Stimulated activated CD8-positive, alpha-beta memory T cell treated with anti-CD3 and anti-CD28 coated beads, Interleukin-12 subunit alpha, Interleukin-12 subunit beta, amount 100 ng/mL, for 1 hour (primary cell): ENCODE results near the gene ARF1.
A peak's percentile ranks its signal among the peaks of the same experiment; 100 is the strongest.
"Not testable (repeated sequence)": the region's sequence is repeated elsewhere in the genome, so short reads cannot be mapped to it uniquely, and the experiment has no call there.

Experiments
- DNase-seq: peaks from one replicate; pipeline ENCODE4 v3.0.0-alpha.2; 2020; ENCODE audit warnings: low read depth

ARF1 gene

DNA sequence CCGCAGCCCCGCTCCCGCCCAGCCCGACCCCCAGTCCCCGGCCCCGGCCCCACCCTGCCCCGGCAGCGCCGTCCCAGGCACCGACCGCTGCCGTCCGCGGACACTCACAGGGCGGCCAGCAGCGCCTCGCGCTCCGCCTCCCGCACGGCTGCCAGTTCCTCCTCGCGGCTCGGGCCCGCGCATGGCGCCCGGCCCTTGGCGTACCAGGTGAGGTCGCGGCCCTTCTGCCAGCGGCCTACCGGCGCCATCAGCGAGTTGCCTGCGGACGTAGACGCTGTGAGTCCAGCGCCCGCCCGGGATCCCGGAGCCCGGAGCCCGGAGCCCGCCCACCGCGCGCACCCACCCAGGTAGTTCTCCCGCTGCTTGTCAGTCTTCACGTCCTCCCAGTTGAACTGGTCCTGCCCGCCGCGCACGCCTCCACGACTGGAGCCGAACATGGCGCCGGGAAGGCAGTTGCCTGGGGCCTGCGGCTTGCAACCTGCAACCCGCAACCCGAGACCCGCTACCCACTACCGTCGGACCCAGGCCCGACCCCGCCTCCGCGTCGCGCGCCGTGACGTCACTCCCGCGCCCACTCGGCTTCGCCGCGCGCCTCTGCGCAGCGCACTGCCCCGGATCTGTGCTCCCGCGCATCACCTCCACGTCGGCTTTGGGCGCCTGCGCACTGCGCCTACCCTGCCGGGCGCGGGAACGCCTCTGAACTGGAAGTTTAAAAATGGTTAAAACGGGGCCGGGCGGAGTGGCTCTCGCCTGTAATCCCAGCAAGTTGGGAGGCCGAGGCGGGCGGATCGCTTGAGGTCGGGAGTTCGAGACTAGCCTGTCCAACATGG lies 20.5 kb downstream of the ARF1 start, which contains the start of gene C1orf35:
Gene C1orf35 (minus strand): TSS at position 535 of the 830 bp plus-strand sequence. CDS start 98 bp downstream, at position 437.
- peak; percentile 91 for DNase-seq

DNA sequence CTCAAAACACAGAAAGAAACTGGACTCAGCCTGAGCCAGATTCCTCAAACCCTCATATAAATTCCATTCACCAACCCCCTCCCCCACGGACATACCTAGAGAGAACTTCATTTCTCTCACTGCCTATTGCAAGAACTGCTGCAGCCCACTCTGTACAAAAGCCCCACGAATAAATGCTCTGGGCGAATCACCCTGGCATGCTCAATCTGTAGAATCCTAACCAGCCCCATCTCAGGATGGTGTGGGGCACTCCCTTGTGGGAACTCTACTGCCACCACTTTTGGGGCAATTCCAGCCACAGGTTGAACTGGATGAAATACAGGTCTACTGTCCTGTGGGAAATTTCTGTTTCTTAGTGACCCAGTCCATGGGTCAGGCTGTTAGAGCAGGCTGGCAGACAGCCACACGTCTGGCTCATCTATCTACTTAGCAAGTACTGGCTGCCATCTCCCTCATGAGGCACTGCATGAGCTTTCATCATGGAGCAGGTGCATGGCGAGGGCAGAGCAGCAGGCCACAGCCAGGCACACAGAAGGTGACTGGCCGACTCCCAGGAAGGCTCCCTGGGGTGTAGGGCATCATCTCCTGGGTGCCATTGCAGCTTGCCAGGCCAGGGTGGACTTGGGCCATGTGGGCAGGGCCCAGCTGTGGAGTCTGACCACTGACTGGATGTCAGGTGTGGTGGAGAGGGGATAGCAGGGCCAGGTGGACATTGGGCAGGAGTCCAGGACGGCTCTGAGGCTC lies 22.2 kb downstream of the ARF1 start:
- DNase-seq = no peak

DNA sequence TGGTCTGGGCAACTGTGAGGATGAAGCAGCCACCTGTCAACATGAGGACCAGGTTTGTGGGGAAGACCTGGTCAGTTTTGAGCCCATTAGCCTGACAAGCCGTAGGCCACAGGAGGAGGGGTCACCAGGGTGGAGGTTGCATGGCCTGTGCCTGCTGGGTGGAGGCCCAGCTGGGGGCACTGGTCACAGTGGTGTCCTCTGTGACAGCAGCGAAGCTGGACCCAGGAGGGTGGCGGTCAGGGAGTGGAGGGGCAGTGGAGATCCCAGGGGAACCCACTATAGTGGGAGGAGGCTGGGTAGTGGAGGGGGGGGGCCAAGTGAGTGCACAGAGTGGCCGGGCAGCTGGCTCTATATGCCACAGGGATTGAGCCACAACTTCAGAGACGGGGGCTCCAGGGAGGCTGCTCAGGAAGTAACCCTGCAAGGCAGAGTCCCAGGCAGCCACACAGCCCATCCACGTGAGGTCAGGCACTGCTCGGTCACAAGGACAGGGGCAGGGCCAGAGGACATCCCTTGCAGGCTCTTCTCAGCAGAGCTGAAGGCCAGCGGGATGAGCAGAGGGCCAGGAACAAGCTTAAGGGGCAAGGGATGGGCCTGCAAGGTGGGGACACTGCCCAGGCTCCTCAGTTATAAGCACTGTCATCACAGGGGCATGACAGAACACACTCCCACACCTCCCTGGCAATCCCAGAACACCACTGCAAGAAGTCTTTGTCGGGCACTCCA lies 22.9 kb downstream of the ARF1 start:
- no peak for DNase-seq

DNA sequence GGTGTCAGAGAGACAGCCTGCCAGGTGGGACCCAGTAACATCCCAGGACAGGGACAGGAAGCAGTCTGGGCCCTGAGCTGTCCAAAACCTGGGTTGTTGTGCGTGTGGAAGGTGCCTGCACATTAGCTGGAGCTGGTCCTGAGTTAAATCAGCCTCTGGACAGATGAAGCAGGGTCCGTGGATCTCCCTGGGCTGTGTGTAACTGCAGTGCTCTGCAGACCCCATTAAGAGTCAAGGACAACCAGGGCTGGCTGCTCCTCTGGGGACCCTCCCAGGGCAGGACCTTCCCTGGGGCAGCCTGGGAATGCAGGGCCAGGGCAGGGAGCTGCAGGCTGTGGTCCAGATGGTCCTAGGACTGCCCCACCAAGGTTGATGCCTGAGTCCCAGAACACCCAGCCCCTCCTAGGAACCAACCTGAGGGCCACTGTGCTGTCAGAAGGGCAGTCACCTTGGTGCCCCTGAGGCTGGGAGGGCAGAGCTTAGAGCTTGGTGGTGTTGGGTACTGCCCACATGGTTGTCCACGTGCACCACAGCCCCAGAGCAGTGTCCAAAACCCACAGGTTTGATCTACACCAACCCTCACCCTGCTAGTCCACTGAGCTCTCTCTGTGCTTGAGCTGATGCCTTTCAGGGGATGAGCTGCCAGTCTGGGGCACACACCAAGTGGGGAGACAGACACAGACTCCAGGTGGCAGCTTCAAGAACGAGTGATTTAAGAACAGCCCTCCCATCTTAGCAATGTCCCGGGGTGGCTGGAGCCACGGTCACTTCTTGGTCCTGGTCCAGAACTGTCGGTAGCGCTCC lies 23.7 kb downstream of the ARF1 start:
- DNase-seq = no peak

DNA sequence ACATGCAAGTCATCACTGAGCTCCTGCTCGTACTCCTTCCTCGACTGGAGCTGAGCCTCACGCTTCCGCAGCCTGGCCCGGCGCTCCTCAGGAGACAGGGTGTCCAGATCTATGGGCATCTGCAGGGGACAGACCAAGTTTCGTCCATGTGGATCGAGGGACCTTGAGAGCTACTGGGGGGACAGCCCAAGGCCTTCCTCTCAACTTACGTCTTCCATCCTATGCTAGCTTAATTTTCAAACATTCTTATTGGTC lies 24.2 kb downstream of the ARF1 start:
- no peak for DNase-seq

DNA sequence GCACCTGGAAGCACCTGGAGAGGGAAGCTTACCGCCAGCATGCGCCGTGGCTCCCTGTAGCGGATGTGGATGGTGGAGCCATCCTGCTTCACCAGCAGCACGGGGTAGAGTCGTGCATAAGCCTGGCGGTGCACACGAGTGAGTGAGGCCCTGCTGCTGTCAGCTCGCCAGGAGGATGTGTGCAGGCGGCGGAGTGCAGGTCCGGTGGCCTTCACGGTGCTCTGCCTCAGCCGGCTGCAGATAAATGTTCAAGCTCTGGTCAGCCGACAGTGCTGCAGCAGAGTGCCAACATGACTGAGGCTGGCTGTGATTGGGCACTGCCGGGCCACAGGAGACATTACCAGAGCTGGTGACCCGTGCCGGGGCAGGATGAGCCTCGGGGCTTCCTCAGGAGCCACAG lies 25.1 kb downstream of the ARF1 start:
- DNase-seq = no peak

DNA sequence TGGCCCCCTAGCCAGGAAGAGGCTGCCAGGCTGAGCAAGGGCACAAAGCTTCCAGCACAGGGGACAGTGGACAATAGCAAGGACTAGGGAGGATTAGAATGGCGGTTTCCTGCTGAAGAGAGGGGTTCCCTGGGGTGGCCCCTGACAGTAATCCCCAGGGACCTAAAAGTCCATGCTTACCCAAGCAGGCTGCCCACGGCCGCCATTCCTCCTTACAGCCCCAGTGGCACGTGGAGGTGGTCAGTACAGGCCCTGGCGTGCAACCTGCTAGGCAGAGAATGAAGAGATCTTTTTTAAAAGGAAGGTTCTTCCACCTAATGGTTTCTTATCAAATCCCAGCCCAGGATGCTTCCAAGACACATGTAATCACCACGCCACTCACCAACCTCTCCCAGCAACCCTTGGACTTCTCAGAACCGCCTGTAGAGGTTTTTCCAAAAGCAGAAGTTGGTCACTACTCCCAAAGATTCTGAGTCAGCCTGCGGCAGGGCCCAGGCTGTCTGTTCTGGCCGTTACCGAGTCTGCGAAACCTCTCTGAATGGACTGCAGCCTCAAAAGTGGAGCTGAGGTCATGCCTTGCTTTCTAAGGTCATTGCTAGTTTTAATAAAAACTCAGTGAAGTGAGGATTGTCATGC lies 25.7 kb downstream of the ARF1 start:
- DNase-seq = no peak

DNA sequence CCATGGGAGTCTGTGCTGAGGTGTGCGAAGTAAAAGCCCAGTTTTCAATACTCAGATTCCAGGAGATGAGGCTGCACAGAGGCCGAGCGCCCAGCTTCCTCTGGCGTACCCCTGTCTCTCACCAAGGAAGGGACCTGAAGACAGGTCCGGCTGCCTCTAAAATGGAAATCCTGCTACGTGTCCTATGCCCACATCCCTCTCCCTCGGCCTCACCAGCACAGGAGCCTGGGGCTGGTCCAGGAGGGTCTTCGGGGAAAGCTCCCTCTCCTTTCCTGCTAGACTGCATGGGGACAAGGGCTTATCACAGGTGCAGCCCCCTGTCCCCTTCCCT lies 26.2 kb downstream of the ARF1 start:
- no peak for DNase-seq

DNA sequence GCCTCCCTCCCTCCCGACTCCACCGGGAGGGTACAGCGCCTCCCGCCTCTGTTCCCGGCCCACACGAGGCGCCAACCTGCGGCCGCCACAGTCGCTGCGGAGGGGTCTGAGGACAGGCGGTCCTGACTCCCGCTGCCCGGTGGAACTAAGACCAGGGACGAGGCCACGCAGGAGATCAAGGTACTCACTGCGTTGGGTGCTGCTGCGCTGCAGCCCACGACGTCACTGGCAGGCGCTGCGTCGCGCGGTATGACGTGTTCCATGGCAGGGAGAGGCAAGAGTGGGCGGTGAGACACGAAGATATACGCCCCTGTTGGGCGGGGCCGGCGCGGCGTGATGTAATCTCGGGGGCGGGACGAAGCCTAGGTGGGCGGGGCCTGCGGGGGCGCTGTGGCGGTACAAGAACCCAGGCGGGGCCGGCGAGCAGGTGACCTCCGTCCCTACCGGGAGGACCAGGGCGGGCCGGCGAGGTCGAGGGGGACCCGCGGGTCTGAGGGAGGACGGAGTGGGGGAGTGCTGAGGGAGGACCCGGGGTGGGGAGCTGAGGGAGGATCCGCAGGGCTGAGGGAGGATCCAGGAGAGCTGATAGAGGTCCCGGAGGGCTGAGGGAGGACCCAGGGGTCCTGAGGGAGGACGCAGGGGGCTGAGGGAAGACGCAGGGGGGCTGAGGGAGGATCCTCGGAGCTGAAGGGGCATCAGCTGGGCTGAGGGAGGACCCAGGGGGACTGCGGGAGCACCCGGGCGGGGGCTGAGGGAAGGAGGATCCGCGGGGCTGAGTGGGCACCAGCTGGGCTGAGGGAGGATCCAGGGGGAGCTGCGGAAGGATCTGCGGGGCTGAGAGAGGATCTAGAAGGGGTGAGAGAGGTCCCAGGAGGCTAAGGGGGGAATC lies 26.8 kb downstream of the ARF1 start, which contains the start of gene MRPL55:
Gene MRPL55 (minus strand): TSS at position 227 of the 889 bp plus-strand sequence. CDS start 1,039 bp downstream, outside the sequence.
- DNase-seq = peak; percentile 95

DNA sequence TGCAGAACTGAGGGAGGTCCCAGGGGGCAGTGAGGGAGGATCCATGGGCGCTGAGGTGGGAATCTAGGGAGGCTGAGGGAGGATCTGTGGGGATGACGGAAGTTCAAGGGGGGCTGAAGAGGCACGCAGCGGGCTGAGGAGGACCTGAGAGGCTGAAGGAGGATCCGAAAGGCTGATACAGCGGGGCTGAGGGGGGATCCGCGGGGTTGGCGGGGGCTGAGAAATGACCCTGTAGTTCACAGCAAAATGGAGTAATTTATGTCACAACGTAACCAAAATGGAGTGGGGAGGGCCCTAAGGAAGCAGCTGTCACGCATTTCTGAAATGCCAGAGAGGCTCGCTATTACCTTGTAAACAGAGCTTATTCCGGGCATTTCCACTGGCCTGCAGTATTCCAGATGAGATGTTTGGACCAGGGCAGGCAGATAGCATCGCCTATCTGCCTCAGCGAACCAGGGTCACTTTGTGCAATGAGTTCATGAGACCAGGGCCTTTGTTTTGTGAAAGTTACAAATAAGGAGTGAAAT lies 27.5 kb downstream of the ARF1 start:
- no peak for DNase-seq

DNA sequence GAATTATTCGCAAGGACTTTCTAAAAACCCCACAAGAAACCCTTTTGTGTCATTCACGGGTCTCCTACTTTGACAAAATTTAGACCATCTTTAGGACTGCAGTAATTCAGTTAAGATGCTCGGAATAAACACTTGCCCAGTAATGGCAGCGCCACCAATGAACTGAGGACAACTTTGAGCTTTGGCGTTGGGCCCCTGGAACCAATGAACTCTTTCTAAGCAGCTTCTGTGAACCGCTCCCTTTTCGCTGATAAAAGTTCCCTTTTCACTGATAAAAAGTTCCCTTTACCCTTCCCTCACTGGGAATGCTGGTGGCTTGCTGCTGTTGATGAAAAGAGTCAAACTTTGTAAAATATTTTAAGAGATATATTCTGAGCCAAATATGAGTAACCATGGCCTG lies 28.0 kb downstream of the ARF1 start:
- no peak for DNase-seq

DNA sequence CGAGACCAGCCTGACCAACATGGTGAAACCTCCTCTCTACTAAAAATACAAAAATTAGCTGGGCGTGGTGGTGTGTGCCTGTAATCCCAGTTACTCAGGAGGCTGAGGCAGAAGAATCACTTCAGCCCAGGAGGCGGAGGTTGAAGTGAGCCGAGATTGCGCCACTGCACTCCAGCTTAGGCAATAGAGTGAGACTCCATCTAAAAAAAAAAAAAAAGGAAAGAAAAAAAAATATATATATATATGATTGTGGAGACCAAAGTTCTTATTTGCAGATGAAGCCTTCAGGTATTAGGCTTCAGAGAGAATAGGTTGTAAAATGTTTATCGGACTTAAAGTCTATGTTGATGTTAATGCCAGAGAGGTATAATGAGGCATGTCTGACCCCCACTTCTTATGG lies 28.8 kb downstream of the ARF1 start:
- DNase-seq = not testable (repeated sequence)

DNA sequence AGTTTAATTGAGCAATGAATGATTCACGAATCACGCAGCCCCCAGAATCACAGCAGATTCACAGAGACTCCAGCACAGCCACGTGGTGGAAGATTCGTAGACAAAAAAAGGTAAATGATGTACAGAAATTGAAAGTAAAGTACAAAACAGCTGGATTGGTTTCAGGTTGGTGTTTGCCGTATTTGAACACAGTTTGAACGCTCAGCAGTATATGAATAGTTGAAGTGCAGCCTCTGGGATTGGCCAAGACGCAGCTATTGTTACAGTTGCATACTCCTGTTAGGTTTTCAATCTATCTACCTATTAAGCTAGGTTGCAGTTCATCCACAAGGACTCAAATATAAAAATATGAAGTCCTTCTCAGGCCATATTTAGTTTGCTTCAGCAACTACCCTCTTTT lies 29.7 kb downstream of the ARF1 start:
- DNase-seq = no peak

DNA sequence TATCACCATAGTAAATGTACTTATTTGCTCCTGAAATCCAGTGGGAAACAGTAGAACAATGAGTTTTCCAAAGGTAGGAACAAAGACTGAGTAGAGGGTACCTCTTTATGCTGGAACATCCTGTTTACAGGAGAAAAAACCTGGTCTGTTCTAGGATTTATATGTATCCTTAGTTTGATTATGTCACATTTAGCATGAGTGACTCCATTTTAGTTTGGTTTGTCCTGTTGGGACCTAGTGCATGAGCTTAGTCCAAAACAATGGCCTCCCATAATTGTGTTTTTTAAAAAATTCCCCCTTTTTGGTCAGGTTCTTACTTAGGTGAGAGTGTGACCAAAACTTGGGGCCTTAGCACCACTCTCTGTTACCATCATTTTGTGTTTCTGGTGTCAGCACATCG lies 30.1 kb downstream of the ARF1 start:
- no peak for DNase-seq

DNA sequence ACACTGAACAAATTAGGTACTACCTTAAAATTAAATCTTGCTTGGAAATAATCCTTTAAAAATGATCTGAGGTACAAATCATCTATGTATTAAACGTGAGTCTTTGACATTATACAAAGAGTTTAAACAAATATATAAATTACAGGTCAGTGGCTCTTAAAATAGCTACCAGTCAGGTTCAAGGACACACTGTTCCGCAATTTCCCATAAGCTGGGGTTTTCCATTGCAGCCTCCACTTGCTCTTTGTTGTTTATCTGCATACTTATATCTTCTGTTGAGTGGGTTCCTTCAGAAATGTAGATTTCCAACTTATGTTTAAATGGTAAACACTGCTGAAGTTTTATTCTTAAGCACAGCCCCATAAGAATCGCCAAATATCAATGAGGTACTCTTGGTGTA lies 32.3 kb downstream of the ARF1 start:
- DNase-seq = no peak

DNA sequence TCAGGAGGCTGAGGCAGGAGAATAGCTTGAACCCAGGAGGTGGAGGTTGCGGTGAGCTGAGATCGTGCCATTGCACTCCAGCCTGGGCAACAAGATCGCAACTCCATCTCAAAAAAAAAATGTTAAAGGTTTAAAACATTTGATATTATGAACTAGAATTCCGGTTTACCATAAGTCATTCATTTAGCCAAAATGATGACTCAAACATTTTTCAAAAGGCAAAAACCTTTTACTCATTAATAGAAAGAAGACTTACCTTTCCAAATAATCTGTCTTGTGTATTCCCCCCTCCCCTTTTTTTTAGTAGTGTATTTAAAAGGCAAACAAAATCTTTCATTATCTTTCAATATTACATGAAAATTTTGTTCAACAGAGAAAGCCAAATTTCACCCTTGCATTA lies 34.8 kb downstream of the ARF1 start:
- DNase-seq = no peak

DNA sequence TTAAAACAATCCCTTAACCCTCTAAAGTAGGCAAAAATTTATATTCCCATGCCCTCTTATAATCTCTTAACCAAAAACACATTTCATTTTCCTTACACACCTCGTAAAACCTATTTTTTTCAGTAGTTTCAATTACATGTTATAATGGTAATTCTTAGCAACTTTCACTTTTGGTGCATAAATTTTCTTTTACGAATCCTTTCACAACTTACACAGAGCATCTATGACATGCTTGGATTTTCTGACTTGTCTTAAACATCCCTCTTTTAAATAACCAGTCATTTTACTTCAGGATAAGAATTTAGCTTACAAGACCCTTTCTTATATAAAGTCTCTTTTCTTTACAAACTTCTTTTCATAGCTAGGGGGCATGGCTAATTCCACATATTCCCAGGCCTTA lies 35.5 kb downstream of the ARF1 start:
- no peak for DNase-seq

DNA sequence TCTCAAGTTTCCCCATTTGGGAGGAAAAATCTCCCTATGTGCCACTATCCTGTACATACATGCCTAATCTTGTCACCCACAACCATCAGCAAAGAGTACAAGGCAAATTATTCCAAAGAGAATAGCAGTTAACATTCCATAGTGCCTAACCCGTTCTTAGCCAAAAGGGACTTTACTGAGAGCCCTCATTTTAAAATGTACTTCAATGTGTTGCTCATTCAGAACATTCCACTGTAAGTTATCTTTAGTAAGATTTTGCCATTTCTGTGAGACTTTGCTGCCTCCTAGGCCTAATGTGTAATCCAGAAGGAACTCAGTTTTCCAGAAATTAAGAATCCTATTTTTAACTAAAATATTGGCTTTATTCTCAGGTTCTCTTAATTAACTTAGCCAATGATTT lies 37.8 kb downstream of the ARF1 start:
- DNase-seq = no peak

DNA sequence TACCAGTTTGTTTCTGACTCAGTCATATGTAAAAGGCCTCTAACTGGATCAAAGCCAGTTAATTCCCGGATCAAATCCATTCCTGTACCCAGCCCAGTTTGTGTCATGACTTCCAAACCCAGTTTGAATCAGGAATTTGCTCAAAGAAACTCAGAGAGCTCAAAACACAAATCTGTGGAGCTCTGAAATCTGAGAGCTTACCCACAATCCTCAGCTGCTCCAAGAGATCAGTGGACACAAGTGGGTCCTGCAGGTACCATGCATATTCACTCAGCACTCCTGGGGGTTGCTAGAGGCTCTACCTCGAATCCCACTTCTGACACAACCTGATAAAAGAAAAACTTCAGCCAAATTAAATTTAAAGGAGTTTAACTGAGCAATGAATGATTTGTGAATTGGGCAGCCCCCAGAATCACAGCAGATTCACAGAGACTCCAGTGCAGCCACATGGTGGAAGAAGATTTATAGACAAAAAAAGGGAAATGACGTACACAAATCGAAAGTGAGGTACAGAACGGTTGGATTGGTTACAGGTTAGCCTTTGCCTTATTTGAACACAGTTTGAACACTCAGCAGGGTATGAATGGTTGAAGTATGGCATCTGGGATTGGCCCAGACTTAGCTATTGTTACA lies 38.5 kb downstream of the ARF1 start:
- no peak for DNase-seq

DNA sequence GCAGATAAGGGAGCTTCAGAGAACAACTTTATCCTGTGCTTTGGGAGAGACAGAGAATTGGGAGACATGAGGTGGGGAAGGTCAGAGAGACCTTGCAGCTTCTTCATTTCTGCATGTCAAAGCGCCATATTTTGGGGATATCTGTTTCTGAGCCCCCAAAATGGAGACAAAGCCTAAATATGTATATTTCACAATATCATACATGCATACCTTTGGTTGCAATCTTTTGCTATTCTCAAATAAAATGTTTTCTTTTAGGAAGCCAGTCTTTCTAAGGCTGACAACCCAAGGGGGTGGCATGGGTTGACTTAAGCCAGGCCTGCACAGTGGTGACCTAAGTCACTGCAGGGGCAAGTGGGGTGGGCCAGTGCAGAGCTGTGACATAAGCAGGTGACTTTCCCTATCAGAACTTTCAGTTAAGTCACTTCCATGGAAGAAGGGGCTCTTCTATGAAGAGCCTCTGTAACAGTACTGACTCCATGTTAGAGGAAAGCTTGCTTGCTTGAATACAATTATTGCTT lies 40.5 kb downstream of the ARF1 start:
- no peak for DNase-seq
